GM21723 (cell line): ENCODE results near the gene TMEM161A.
"Not testable (repeated sequence)": the region's sequence is repeated elsewhere in the genome, so short reads cannot be mapped to it uniquely, and the experiment has no call there.

Source experiments
- ATAC-seq: cut with Tn5 transposase; IDR thresholded peaks from one replicate; pipeline ENCODE4 v1.9.1; 2021; ENCODE audit warnings: mild to moderate bottlenecking, moderate library complexity; ENCODE audit not compliant: unreplicated experiment

TMEM161A gene

GRCh38 chr19:19138109-19138981, at the start of gene TMEM161A:
TMEM161A (minus strand) TSS chr19:19138478; CDS start chr19:19138428, 50 bp downstream.
- peak; percentile 90 for ATAC-seq

- ATAC-seq, result no peak
Observed at GRCh38 chr19:19186742-19187141, 48.5 kb upstream of the TMEM161A start.

GRCh38 chr19:19185853-19186740, 47.8 kb upstream of the TMEM161A start:
- ATAC-seq, result no peak

- no peak for ATAC-seq
Observed at GRCh38 chr19:19181488-19181998, 43.3 kb upstream of the TMEM161A start.

GRCh38 chr19:19179548-19180441, 41.5 kb upstream of the TMEM161A start:
- no peak for ATAC-seq

GRCh38 chr19:19176950-19177349, 38.7 kb upstream of the TMEM161A start:
- no peak for ATAC-seq

- ATAC-seq, result not testable (repeated sequence)
Observed at GRCh38 chr19:19173243-19173642, 35.0 kb upstream of the TMEM161A start.

GRCh38 chr19:19171821-19172532, 33.7 kb upstream of the TMEM161A start:
- ATAC-seq, result no peak

- no peak for ATAC-seq
Observed at GRCh38 chr19:19170873-19171672, 32.8 kb upstream of the TMEM161A start.

GRCh38 chr19:19170053-19170872, 32.0 kb upstream of the TMEM161A start, which contains the start of gene MEF2B:
MEF2B (minus strand) TSS chr19:19170263; CDS start chr19:19150735, 19,528 bp downstream.
- ATAC-seq, result peak; percentile 85

- ATAC-seq, result no peak
Observed at GRCh38 chr19:19169236-19170052, 31.2 kb upstream of the TMEM161A start.

- ATAC-seq, result no peak
Observed at GRCh38 chr19:19167612-19168011, 29.3 kb upstream of the TMEM161A start.

- no peak for ATAC-seq
Observed at GRCh38 chr19:19165396-19165795, 27.1 kb upstream of the TMEM161A start.

GRCh38 chr19:19162495-19162894, 24.2 kb upstream of the TMEM161A start:
- no peak for ATAC-seq

GRCh38 chr19:19160461-19161035, 22.3 kb upstream of the TMEM161A start:
- ATAC-seq, result peak; percentile 36

- ATAC-seq, result no peak
Observed at GRCh38 chr19:19159534-19159933, 21.3 kb upstream of the TMEM161A start.

GRCh38 chr19:19157808-19158207, 19.5 kb upstream of the TMEM161A start:
- ATAC-seq, result no peak
